GM23338 (cell line): Measurements from ENCODE around the gene PDE4B.

Source experiments
- CREB1 ChIP-seq: fragments of 250-450 bp; sonication (Bioruptor Pico); IDR thresholded peaks from 2 replicates; pipeline ENCODE4 v1.5.0; 2020; ENCODE audit warnings: low read depth, mild to moderate bottlenecking, moderate library complexity
- CTCF ChIP-seq, 2 experiments: fragments of 200-600 bp in 1 of 2; sonication (generic) in 1 of 2; conservative IDR thresholded peaks; 2 replicates each; pipeline versions ENCODE4 v1.5.1 to v1.6.1; 2016 to 2017; ENCODE audit warnings: antibody characterized with exemption in 2 of 2, low read depth in 2 of 2, mild to moderate bottlenecking in 2 of 2, moderate library complexity in 1 of 2
- EZH2 ChIP-seq: fragments of 200-600 bp; sonication (generic); IDR thresholded peaks from one replicate; pipeline ENCODE4 v1.8.0; 2017; ENCODE audit warnings: antibody characterized with exemption, mild to moderate bottlenecking, low read depth; ENCODE audit not compliant: unreplicated experiment
- EZH2phosphoT487 ChIP-seq: fragments of 200-600 bp; sonication (generic); IDR thresholded peaks from one replicate; pipeline ENCODE4 v1.8.1; 2018; ENCODE audit warnings: antibody characterized with exemption; ENCODE audit not compliant: unreplicated experiment
- JUNB ChIP-seq: IDR thresholded peaks from one replicate; pipeline ENCODE4 v1.6.1; 2016; ENCODE audit warnings: antibody characterized with exemption; ENCODE audit not compliant: unreplicated experiment
- NANOG ChIP-seq: IDR thresholded peaks from 2 replicates; pipeline ENCODE4 v1.6.1; 2016; ENCODE audit warnings: antibody characterized with exemption, borderline replicate concordance
- POLR2AphosphoS5 ChIP-seq: IDR thresholded peaks from 2 replicates; pipeline ENCODE4 v1.6.1; 2016; ENCODE audit warnings: antibody characterized with exemption, low read depth
- STAT1 ChIP-seq: IDR thresholded peaks from one replicate; pipeline ENCODE4 v1.6.1; 2016; ENCODE audit warnings: antibody characterized with exemption; ENCODE audit not compliant: unreplicated experiment
- TF ChIP-seq, protein P1 (sequence below): IDR thresholded peaks from one replicate; pipeline ENCODE4 v1.6.1; 2018; ENCODE audit warnings: antibody characterized with exemption; ENCODE audit not compliant: unreplicated experiment
- TF ChIP-seq, protein P2 (sequence below): fragments of 250-450 bp; sonication (Bioruptor Pico); IDR thresholded peaks from 2 replicates; pipeline ENCODE4 v1.5.0; 2020; ENCODE audit warnings: mild to moderate bottlenecking, moderate library complexity

- TF ChIP-seq EZH2 (no peak), CTCF (conservative IDR thresholded peaks at IDR 0.05; ENCODE audit: low read depth in 2 of 2) (no peak), CREB1 (CRISPR knock-in tag) (no peak), POLR2AphosphoS5 (no peak), EZH2phosphoT487 (no peak), STAT1 (no peak), NANOG (no peak), JUNB (no peak)
- TF ChIP-seq, protein P1, sequence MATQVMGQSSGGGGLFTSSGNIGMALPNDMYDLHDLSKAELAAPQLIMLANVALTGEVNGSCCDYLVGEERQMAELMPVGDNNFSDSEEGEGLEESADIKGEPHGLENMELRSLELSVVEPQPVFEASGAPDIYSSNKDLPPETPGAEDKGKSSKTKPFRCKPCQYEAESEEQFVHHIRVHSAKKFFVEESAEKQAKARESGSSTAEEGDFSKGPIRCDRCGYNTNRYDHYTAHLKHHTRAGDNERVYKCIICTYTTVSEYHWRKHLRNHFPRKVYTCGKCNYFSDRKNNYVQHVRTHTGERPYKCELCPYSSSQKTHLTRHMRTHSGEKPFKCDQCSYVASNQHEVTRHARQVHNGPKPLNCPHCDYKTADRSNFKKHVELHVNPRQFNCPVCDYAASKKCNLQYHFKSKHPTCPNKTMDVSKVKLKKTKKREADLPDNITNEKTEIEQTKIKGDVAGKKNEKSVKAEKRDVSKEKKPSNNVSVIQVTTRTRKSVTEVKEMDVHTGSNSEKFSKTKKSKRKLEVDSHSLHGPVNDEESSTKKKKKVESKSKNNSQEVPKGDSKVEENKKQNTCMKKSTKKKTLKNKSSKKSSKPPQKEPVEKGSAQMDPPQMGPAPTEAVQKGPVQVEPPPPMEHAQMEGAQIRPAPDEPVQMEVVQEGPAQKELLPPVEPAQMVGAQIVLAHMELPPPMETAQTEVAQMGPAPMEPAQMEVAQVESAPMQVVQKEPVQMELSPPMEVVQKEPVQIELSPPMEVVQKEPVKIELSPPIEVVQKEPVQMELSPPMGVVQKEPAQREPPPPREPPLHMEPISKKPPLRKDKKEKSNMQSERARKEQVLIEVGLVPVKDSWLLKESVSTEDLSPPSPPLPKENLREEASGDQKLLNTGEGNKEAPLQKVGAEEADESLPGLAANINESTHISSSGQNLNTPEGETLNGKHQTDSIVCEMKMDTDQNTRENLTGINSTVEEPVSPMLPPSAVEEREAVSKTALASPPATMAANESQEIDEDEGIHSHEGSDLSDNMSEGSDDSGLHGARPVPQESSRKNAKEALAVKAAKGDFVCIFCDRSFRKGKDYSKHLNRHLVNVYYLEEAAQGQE = no peak
- TF ChIP-seq, protein P2, sequence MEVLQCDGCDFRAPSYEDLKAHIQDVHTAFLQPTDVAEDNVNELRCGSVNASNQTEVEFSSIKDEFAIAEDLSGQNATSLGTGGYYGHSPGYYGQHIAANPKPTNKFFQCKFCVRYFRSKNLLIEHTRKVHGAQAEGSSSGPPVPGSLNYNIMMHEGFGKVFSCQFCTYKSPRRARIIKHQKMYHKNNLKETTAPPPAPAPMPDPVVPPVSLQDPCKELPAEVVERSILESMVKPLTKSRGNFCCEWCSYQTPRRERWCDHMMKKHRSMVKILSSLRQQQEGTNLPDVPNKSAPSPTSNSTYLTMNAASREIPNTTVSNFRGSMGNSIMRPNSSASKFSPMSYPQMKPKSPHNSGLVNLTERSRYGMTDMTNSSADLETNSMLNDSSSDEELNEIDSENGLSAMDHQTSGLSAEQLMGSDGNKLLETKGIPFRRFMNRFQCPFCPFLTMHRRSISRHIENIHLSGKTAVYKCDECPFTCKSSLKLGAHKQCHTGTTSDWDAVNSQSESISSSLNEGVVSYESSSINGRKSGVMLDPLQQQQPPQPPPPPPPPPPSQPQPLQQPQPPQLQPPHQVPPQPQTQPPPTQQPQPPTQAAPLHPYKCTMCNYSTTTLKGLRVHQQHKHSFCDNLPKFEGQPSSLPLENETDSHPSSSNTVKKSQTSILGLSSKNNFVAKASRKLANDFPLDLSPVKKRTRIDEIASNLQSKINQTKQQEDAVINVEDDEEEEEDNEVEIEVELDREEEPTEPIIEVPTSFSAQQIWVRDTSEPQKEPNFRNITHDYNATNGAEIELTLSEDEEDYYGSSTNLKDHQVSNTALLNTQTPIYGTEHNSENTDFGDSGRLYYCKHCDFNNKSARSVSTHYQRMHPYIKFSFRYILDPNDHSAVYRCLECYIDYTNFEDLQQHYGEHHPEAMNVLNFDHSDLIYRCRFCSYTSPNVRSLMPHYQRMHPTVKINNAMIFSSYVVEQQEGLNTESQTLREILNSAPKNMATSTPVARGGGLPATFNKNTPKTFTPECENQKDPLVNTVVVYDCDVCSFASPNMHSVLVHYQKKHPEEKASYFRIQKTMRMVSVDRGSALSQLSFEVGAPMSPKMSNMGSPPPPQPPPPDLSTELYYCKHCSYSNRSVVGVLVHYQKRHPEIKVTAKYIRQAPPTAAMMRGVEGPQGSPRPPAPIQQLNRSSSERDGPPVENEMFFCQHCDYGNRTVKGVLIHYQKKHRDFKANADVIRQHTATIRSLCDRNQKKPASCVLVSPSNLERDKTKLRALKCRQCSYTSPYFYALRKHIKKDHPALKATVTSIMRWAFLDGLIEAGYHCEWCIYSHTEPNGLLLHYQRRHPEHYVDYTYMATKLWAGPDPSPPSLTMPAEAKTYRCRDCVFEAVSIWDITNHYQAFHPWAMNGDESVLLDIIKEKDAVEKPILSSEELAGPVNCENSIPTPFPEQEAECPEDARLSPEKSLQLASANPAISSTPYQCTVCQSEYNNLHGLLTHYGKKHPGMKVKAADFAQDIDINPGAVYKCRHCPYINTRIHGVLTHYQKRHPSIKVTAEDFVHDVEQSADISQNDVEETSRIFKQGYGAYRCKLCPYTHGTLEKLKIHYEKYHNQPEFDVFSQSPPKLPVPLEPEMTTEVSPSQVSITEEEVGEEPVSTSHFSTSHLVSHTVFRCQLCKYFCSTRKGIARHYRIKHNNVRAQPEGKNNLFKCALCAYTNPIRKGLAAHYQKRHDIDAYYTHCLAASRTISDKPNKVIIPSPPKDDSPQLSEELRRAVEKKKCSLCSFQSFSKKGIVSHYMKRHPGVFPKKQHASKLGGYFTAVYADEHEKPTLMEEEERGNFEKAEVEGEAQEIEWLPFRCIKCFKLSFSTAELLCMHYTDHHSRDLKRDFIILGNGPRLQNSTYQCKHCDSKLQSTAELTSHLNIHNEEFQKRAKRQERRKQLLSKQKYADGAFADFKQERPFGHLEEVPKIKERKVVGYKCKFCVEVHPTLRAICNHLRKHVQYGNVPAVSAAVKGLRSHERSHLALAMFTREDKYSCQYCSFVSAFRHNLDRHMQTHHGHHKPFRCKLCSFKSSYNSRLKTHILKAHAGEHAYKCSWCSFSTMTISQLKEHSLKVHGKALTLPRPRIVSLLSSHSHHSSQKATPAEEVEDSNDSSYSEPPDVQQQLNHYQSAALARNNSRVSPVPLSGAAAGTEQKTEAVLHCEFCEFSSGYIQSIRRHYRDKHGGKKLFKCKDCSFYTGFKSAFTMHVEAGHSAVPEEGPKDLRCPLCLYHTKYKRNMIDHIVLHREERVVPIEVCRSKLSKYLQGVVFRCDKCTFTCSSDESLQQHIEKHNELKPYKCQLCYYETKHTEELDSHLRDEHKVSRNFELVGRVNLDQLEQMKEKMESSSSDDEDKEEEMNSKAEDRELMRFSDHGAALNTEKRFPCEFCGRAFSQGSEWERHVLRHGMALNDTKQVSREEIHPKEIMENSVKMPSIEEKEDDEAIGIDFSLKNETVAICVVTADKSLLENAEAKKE (CRISPR knock-in tag) = no peak
Measured at GRCh38 chr1:66346057-66346795, 553.5 kb downstream of the PDE4B start.
